CD4-positive, alpha-beta memory T cell (primary cell): ENCODE data around the gene RGPD3. TPM values are rescaled to one million over a fixed set of nuclear protein-coding genes. Genes with fewer than 3 reads are reported as not detected.

ENCODE experiments used
- CTCF ChIA-PET: fragments of 350-600 bp; sonication (Branson Sonifier 250); formaldehyde crosslinking; loops from one replicate; lab custom pipeline; 2021; ENCODE audit warnings: inconsistent platforms; ENCODE audit not compliant: partially characterized antibody; lab: Charles Lee
- POLR2A ChIA-PET: fragments of 350-600 bp; sonication (Branson Sonifier 250); formaldehyde crosslinking; loops from one replicate; lab custom pipeline; 2021; ENCODE audit not compliant: partially characterized antibody; lab: Charles Lee
- DNase-seq, 5 donors: peaks; one replicate each; pipeline versions ENCODE4 v3.0.0 to v3.0.0-alpha.2; 2020 to 2022; ENCODE audit warnings: mixed read lengths in 1 of 5
- H3K27ac ChIP-seq: one replicate; pipeline ENCODE4 v1.7.0; 2013; ENCODE audit warnings: low read depth, low read length
- H3K27me3 ChIP-seq: 2 replicates; pipeline ENCODE4 v1.7.0; 2013; ENCODE audit warnings: mild to moderate bottlenecking, low read length, moderate library complexity; ENCODE audit not compliant: insufficient read depth
- H3K36me3 ChIP-seq: 2 replicates; pipeline ENCODE4 v1.7.0; 2013; ENCODE audit warnings: mild to moderate bottlenecking, low read length, moderate library complexity; ENCODE audit not compliant: insufficient read depth
- H3K4me1 ChIP-seq: 2 replicates; pipeline ENCODE4 v1.7.0; 2013; ENCODE audit warnings: mild to moderate bottlenecking, low read length, moderate library complexity; ENCODE audit not compliant: insufficient read depth
- H3K4me3 ChIP-seq, 2 donors: one replicate each; pipeline ENCODE4 v1.7.0; 2013; ENCODE audit warnings: low read length in 2 of 2, mild to moderate bottlenecking in 1 of 2
- H3K9me3 ChIP-seq, 2 donors: one replicate each; pipeline ENCODE4 v1.7.0; 2013; ENCODE audit warnings: low read length in 2 of 2, control low read depth in 1 of 2; ENCODE audit not compliant: control insufficient read depth in 1 of 2
- H3K27ac Mint-ChIP-seq, 7 donors: one replicate each; pipeline ENCODE4 v1.8.0; 2020 to 2021; ENCODE audit warnings: mixed read lengths in 7 of 7, mild to moderate bottlenecking in 6 of 7, inconsistent platforms in 3 of 7, moderate library complexity in 3 of 7
- H3K27me3 Mint-ChIP-seq, 2 donors: one replicate each; pipeline ENCODE4 v1.8.0; 2020 to 2021; ENCODE audit warnings: mixed read lengths in 2 of 2
- H3K36me3 Mint-ChIP-seq, 2 donors: one replicate each; pipeline ENCODE4 v1.8.0; 2020 to 2021; ENCODE audit warnings: mixed read lengths in 2 of 2, inconsistent platforms in 1 of 2, mild to moderate bottlenecking in 1 of 2
- H3K4me1 Mint-ChIP-seq, 4 donors: one replicate each; pipeline ENCODE4 v1.8.0; 2020 to 2021; ENCODE audit warnings: mixed read lengths in 4 of 4, mild to moderate bottlenecking in 1 of 4
- H3K4me3 Mint-ChIP-seq, 8 donors: one replicate each; pipeline ENCODE4 v1.8.0; 2020 to 2021; ENCODE audit warnings: mixed read lengths in 8 of 8, mild to moderate bottlenecking in 7 of 8, moderate library complexity in 6 of 8, inconsistent platforms in 3 of 8
- H3K9me3 Mint-ChIP-seq, 8 donors: one replicate each; pipeline ENCODE4 v1.8.0; 2020 to 2021; ENCODE audit warnings: mixed read lengths in 8 of 8, mild to moderate bottlenecking in 5 of 8, inconsistent platforms in 3 of 8, moderate library complexity in 1 of 8
- intact Hi-C: fragments of 100-400 bp; cut with micrococcal nuclease; formaldehyde crosslinking; loops from one replicate; pipeline ENCODE4 v1.15.1; 2023
- polyA plus RNA-seq, 2 donors: library from polyadenylated mRNA; unstranded; fragments of 300-500 nt; fragmentation: Illumina TruSeq; gene quantifications; one replicate each; pipeline ENCODE4 v1.2.3, GENCODE V29; 2021
- total RNA-seq, 2 experiments: library from RNA; stranded (reverse); gene quantifications; one replicate each; pipeline ENCODE4 v1.2.3, GENCODE V29; 2021

Gene RGPD3
- total and polyA plus RNA-seq, 4 experiments from 2014 or later: 0.44 to 0.47 TPM; not detected in 2

DNA sequence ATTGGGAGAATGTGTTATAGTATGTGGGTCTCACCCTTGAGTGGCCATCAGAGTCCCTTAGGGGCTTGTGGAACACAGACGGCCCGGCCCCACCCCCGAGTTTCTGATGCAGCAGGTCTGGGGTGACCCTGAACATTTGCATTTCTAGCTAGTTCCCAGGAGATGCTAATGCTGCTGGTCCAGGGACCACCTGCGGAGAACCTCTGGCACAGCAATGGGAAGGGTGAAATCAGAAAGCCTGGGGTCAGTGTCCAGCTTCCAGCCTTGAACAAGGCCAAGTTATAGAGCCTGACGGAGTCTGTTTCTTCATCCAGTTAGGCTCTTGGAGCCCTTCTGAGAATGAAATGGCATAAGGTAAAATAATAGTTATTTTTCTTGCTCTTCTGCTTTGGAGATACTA lies 126.5 kb downstream of the RGPD3 start:
- H3K4me3 Mint-ChIP-seq: no peak overlapping the region
- CTCF ChIA-PET: no interaction called here
- no peak overlapping the region for H3K27ac Mint-ChIP-seq

More for the DNA sequence above, 126.5 kb downstream of the RGPD3 start:
- Mint-ChIP-seq H3K27me3 (peaks cover 0 to 1% of the 10 kb centered on the region in 2 donors), H3K9me3 (peaks cover 0 to 6% (median 0%) of the 10 kb centered on the region in 8 donors), H3K36me3 (no peaks in the 10 kb centered on the region), H3K4me1 (no peaks in the 10 kb centered on the region)
- Histone ChIP-seq H3K9me3 (no peaks in the 10 kb centered on the region), H3K27ac (no peak overlapping the region), H3K36me3 (no peaks in the 10 kb centered on the region), H3K27me3 (no peaks in the 10 kb centered on the region), H3K4me3 (no peak overlapping the region), H3K4me1 (no peaks in the 10 kb centered on the region)
- POLR2A ChIA-PET: no interaction called here
- DNase-seq: no peak
- intact Hi-C loops: no loop called here

Other genes starting within 250 kb of the RGPD3 start
- gene CD8B2, start 19.0 kb upstream of the RGPD3 start, total RNA-seq: not detected
- gene CD8B2, start 19.0 kb upstream of the RGPD3 start, polyA plus RNA-seq: not detected